HG02623 (cell line): ENCODE data around the gene GPC3.

Experiments
- ATAC-seq: cut with Tn5 transposase; IDR thresholded peaks from one replicate; pipeline ENCODE4 v1.9.1; 2021; ENCODE audit warnings: moderate library complexity; ENCODE audit not compliant: unreplicated experiment

The GPC3 gene

DNA sequence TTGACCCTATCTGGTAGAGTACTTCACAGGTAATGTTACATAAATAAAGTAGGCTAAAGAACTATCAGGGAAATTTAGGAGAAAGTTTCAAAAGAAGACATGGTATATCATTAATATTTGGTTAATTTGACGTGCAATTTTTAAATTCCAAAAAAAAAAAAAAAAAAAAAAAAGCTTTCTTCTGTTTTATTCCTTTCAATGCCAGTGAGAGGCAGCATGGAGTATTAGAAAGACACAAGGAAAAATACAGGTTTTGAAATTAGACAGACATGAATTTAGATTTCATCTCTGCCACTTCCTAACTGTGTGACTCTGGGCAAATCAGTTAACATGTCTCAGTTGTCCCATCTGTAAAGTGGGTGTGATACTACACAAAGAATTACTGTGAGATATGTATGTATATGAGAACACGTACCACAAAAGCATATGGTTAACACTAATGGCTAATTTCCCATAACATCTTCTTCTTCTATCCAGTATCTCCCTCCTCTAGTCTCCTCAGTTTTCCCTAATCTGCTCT is 132.5 kb downstream of the GPC3 start:
- no peak for ATAC-seq

DNA sequence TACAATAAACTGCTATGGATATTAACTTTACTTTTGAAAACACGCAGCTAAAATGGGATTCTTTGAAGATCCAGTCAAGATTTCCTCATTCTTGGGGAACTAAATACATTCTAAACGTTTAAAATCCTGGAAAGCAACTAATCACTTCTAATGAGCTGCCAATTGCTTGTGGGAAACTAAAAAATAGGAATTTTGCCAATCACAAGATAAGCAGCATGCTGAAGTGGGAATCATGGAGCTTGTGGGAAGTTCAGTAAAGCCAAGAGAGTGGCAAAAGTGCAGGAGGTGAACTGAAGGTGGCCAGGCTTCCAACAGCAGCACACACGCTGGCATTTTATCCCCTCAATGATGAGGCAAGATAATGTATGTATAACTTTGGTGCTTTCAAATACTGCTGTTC is 133.0 kb downstream of the GPC3 start:
- ATAC-seq = no peak

DNA sequence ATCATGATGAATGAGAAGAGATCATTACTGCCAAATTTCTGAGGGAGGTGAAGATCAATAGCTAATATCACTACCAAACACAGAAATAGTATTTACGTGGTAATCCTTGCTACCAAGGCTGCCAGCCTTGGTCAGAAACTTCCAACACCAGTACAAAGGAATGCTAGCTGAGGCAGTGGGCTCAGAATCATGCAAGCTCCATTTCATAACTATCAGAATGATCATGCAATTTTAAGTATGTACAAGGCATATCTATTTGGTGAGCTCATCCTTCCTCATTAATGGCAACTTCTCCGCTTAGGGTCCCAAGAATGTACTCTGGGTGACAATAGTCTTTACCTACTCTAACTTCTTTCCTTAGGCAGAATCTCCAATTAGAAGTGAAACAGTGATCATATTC is 135.0 kb downstream of the GPC3 start:
- ATAC-seq = no peak

DNA sequence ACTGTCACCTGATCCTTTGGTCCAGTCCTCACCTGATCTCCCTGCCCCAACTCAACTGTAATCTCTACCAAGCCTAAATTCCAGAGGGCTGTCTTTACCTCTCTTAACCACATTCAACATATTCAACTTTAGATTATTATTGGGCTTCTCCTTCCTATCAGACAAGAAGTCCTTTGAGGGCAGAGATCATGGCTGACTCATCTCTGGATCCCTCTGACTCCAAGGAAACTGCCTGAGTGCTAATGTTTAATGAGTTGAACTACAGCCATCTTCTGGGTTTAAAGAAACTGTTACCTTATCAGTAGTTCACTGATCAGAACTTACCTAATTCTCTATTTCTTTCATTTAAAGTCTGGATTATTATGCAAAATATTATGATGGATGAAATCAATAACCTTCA is 135.7 kb downstream of the GPC3 start:
- no peak for ATAC-seq

DNA sequence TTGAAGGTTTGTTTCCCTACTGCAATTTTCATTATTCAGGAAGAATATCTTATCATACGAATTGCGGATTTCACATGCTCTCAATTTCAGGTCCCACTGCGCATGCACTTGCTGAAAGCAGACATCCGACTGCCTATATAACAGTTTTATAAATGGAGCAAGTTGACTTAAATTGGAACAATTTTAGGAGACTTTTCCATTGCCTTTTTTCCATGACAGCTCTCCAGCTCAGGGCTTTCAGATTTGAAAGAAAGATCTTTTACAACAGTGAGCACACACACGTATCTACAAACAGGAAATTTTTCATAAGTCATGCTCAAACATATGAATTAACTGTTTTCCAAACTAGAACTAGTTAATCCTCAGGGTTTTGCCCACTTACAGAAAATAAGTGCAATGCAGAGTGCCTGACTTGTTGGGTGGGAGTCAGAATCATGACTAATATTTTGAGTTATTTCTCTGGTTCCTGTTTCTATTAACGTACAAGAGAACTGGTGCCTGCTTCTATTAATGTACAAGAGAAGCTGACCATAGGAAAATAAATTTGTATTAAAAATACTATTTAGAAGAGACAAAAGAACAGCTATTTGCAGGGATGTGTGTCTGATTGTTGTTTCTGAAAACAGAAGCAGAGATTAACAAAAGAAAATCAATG is 137.9 kb downstream of the GPC3 start:
- no peak for ATAC-seq

DNA sequence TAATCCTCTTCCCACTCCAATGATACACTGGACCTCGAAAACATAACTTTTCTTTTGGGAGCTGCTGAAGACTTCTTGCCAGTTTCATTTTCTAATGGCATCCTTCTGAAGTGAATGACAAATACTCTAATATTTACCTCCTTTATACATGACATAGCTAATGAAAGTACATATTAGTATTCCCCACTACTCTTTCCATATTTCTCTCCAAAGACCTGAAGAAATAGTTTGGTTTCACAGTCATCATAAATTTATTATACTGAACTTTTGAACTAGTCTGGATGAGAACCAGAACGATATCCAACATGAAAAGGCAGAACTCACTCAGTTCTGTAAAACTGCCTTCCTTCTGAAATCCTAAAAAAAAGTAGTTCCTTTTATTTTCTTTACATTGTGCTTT is 139.1 kb downstream of the GPC3 start:
- no peak for ATAC-seq

DNA sequence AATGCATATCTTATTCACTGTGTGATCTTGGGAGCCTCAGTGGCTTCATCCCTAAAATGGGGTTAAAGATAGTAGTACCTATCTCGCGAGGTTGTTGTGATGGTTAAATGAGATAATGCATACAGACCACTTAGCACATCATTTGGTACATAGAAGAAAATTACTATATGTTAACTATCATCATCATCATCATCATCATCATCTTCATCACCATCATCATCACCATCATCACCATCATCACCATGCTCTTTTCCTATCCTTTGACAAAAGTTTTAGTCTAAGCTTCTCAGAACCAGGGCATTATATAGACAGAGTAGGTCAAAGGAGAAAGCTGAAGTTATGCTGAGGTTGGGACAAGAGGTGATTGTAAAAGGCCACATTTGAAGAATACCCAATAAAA is 145.0 kb downstream of the GPC3 start:
- ATAC-seq = no peak

DNA sequence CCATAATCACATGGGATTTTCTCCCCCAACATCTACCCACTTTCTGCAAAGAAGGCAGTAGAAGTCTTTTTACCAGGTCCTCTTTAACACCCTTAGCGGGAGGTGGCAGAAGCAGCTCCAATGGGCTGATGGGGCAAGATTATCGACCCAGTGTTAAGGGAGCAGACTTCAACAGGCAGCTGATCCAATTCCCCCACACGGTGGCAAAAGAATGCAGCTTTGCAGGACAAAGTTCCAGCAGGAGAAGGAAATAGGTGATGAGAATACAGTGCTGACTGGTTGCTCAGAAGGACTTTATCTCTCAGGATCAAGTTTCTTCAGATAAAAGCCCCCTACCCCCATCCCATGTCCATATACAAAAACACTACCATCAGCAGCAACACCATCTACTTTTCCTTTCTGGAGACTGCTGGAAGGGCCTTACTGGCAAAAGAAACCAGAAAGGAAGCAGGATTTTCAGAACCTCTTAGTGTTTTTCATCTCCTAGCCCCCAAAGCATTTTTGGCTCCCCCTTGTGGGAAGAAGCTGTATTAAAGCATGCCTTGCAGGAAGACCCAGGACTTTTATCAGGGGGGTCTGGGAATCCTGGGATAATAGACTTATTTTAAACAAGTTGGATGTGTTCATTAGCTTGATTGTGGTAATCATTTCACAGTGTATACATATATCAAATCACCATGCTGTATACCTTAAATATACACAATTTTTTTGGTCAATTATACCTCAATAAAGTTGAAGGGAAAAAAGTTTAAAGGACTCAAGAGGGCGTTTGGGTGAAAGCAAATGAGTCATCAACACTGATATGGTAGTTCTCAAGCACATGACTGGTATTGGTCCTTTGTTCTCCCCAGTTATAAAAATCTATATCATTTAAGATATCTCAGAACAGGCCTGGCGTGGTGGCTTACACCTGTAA is 146.4 kb downstream of the GPC3 start:
- no peak for ATAC-seq

DNA sequence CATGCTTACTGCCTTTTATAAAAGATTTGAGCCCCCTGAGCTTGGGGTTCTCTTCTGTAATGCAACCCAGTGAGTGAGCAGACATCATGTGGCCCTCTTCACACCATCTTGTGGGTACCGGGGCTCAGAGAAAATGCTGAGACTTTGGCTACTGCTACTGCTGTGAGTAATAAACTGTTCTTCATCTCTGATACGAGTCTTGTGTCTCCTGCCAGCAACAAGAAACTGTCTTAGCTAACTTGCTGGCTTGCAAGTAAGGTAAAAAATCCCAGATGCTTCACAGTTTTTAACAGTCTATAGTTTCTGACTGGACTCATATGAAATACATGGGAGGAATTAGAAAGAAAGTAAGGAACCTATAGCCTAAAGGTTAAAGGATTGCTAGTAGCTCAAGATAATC is 148.3 kb downstream of the GPC3 start:
- ATAC-seq = no peak

DNA sequence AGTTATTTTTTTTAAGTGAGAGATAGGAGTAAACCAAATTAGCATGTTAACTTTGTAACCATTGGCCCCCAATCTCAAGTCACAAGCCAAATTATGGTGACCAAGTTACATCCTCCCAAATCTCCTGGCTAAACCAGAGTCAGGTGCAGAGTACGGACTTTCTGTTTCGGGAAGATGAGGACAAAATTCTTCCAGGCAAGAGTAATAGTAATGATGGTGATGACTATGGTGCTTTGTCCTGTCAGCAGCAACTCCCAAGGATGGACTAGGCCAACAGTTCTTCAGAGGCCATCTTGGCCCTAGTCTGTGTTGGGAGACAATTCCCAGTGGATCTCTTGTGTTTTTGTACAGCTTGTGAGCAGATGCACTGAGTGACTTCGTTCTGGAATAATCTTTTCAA is 148.8 kb downstream of the GPC3 start:
- ATAC-seq = no peak

DNA sequence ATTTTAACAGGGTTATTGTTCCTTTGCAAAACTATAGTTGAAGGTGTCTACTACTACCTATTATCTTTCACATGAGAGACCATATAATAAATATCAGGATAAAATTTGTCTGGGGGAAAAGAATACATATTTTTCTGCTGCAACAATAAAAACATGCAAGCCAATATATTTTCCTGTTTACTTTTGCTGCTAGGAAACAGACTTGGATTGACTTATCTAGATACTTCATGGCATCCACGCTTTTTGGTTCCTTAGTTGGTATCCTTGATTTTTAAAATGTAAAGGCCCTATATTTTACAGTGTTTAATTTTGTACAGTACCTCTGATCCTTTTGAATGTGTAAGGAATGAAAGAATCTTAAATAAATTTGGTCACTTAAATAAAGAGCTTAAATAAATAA is 150.6 kb downstream of the GPC3 start:
- no peak for ATAC-seq

DNA sequence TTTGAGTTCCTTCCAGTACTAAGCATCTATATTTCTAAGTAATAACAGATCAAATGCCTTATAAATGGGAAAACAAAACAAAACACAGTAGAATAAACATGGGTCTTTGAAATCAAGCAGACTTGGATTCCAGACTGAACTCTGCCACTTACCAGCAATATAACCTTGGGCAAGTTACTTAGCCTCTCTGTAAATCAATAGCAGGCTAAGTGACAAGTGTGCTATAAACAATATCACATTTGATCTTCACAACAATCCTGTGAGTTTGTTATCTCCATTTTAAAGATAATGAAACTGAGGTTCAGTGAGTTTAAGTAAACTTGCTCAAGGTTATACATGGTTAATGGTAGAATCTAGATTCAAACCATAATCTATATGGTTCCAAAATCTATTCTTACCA is 165.8 kb downstream of the GPC3 start:
- no peak for ATAC-seq

DNA sequence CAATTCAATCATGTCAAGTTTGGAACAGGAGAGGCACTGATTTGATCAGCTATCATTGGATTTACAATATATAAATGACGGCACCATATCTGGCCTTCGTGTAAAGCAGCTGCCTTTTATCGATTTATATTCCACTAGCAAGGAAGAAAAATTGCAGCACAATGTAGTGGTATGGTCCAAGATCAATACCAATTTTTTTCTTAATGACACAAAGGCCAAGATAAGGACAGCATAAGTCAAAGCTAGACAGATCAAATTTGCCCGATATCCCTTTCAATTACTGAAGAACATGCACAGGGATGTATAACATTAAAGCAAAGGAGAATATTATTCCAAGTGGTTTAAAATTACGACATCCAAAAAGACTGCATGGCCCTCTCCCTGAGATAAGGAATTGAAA is 167.4 kb downstream of the GPC3 start:
- ATAC-seq = no peak

DNA sequence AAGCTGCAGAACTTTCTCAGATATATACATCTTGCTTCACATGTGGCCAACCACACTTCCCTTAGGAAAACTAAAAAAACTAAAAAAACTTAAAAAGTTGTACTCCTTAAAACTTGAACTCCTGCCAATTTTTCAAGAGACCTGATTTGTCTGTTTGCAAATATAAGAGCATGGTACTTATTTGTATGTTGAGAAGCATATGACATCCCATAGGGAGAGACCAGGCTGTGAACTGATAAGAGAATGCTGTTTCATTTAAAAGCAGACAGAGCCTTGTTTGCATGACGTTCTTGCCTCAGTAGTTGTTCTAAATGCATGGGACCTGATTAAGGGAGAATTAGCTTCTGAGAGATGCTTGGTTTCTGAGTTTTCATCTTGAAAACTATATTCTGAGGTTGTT is 169.9 kb downstream of the GPC3 start:
- ATAC-seq = no peak

DNA sequence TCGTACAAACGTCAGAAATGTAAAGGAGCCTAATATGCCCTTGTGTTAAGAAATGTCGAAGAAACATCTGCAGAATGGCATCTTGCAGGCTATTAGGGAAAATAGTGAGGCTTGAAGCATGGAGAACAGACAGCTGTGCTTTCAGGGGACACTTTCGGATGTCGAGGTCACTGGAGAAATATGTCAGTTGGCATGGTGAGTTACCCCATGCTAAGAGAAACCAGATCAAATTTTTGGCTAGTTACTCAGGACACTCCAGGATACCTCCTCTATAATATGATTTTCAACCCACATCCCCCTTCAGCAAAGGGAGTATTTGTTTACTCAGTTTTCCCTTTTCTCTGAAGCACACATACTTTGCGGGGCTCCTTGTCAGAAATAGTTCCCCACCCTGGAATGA is 171.4 kb downstream of the GPC3 start:
- ATAC-seq = no peak

DNA sequence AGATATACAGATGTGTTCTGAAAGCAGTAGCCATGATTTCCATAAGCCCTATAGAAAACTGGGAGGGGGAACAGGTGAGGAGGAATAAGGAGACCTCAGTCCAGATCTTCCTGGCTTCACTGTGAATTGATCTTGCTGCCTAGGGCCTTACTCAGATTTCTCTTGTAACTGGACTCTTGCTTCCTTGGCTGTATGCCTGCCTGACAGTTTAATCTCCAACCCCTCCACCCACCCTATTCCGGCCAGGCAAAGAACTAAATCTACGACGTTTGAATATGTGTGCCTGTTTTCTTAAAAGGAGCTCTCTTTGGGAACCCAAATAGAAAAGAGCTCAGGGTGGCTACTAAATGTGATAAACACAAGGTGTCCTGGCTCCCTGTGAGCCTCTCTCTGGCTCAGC is 173.0 kb downstream of the GPC3 start:
- ATAC-seq = no peak

DNA sequence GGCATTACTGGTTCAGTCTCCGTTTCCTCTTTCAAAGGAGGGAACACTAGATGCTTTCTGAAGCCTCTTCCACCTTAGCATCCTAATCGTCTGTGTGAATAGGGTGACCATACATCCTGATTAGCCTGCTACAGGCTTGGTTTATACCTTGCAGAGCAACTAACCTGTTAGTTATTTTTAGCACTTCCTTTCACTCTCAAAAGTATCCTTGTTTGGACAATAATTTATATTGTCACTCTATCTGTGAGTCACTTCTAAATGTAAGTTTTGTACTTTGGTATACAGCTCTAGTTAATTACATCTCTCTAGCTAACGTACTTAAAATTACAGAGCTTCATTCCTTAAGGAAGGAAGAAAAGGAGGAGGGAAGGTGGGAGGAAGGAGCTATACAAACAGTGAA is 174.5 kb downstream of the GPC3 start:
- no peak for ATAC-seq

DNA sequence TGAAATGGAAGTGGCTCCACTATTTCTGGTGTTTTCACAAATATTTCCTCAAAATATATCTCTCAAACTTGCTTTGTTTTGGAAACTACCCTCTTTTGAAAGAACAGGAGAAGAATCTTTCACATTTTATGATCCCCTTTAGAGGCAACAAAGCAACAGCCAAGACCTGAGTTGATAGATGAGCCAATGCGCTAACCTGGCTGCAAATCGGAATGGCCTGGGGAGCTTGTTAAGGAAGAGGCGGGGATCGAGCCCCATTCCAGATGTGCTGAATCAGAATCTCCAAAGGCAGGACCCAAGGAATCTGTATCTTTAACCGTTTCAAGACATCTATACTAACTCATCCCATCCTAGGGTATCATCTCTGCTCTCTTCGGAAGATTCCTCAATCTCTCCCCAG is 181.3 kb downstream of the GPC3 start:
- no peak for ATAC-seq

DNA sequence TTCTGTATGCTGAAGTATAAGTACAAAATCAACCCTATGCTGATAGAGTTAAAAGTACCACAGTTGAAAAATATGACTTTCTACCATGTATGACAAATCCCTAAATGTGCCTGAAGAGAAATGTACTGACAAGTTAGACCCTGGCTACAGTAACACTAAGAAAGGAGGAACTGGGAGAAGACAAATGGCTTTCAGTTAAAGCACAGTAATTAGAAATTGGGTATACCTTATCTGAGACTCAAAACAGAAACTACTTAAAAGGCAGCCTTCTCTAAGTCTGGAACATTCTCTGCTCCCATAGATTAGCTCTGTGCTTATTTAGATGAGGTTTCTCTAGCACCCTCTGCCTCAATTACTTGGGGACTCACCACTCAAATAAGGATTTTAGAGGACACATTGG is 189.1 kb downstream of the GPC3 start:
- no peak for ATAC-seq

DNA sequence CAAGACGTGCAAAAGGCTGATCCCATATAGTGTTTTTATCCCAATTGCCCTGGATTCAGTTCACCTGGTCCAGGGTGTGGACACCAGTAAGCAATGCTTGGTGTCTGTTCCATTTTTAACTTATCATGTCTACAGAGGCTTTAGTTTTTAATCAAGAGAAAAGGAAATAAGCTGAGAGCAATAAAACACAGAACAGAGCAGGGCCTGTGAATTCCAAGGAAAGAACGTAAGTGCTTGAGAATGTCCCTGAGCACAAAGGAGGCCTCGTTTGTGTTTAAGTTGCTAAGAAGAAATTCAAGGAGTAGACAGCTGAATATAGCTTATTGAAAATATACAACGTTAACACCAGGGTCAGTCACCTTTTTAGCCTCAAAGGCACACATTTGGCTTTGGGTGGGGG is 191.3 kb downstream of the GPC3 start:
- no peak for ATAC-seq

DNA sequence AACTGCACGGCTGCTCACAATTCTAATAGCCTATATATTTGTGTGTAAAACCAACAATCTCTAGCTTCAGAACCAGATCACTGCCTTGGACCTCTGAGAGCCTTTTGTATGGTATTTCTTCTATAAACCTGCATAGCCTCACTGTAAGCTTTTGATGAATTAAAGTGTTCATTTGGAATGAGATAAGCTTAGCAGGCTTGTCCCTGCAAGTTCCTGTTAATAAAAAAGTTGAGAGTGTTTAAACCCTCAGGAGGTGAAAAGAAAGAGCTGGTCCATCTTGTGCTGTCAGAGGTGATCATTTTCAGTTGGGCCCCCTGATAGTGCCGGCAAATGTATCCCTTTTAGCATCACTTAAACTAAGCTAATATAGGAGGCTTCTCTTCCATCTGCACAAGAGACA is 191.8 kb downstream of the GPC3 start:
- no peak for ATAC-seq

DNA sequence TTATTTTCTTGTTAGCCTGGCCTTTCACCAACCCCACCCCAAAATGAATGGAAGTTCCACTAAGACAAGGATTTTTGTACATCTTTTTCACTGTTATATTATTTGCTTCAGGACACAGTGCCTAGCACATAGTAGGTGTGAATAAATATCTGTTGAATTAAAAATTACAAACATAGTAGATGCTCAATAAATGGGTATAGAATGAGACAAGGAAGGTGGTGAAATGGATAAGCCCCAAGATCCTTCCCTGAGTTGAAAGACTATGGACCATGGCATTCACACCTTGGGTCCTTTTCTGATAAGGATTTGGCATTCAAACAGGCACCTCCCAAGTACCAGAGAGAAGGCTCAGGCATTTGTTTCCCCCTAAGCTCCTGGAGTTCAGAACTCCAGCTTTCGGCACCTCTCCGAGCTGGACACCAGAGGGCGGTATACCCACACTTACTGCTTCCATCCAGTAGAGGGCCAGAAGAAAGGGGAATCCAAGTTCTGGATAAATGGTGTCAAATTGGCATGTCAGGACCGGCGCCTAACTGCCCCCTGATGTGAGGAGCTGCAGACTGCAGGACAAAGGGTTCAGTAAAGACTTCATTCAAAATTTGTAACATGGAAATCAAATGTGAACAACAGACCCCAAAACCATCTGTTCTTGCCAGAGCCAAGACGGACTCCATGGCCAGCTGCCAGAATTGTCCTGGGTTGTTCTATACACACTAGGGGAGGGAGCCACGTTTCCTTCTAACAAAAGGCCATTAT is 193.0 kb downstream of the GPC3 start:
- ATAC-seq = peak; percentile 74
